ENCODE measurements around the gene RASSF1.

DNA sequence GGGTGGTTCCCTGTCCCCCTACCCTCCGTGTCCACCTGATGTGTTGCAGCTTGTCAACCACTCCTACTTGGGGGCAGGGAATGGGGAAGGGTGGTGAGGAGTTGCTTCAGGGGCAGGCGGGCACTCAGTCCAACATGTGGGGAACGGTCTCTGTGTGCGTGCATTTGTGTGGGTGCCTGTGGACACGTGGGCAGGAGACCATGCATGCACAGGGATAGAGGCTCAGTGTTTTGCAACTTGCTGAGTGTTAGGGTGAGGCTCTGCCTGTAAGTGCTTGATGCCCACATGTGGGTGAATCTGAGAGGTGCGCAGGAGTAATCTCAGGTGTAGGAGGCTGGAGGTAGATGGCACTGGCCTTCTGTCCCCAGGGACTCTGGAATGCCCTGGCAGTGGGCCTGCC, 43.1 kb upstream of the RASSF1 start:
- TF ChIP-seq, protein P1, sequence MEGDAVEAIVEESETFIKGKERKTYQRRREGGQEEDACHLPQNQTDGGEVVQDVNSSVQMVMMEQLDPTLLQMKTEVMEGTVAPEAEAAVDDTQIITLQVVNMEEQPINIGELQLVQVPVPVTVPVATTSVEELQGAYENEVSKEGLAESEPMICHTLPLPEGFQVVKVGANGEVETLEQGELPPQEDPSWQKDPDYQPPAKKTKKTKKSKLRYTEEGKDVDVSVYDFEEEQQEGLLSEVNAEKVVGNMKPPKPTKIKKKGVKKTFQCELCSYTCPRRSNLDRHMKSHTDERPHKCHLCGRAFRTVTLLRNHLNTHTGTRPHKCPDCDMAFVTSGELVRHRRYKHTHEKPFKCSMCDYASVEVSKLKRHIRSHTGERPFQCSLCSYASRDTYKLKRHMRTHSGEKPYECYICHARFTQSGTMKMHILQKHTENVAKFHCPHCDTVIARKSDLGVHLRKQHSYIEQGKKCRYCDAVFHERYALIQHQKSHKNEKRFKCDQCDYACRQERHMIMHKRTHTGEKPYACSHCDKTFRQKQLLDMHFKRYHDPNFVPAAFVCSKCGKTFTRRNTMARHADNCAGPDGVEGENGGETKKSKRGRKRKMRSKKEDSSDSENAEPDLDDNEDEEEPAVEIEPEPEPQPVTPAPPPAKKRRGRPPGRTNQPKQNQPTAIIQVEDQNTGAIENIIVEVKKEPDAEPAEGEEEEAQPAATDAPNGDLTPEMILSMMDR (IDR thresholded peaks at IDR 0.05), result no peak
- TF ChIP-seq JUN (IDR thresholded peaks at IDR 0.05) (no peak), RNF2 (IDR thresholded peaks at IDR 0.05; ENCODE audit: borderline replicate concordance, low read depth) (no peak)
